ENCODE measurements around the gene CEBPZ.
"Not testable (repeated sequence)": the region's sequence is repeated elsewhere in the genome, so short reads cannot be mapped to it uniquely, and the experiment has no call there.

The CEBPZ gene

DNA sequence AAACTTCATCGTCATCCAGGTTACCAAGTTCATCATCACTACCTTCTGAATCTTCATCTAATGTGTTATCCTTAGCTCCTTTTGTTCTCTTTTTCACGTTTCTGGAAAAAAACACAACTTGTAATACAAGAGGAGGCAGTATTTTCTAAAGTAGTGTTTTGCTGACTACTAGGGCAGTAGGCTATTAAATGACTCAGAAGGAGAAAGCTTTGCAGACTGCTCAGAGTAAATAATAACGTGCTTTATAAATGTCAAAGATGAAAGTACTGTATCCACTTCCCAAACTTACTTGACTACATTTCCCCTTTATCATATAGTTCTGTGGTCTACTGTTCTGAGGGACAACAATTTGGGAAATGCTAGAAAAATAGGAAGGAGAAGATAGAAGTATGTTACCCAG, 19.5 kb downstream of the CEBPZ start:
- DNase-seq, result no peak

DNA sequence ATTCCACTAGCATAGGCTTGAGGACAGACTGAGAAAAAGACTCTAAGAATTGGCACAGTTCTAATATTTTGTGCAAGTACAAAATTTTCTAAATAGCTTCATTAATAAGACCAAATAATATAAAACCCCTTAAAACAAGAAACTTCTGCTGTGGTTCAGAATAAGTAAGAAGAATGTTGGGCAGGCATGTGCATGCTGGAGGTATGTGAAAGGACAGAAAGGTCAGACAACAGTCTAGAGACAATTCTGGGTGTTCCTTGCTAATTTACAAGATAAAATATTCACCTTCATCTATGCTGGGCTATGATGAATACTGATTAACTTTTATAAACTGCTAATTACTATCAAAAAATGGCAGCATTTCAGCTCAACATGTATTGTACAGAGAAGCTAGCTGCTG, 20.2 kb downstream of the CEBPZ start:
- DNase-seq, result no peak

DNA sequence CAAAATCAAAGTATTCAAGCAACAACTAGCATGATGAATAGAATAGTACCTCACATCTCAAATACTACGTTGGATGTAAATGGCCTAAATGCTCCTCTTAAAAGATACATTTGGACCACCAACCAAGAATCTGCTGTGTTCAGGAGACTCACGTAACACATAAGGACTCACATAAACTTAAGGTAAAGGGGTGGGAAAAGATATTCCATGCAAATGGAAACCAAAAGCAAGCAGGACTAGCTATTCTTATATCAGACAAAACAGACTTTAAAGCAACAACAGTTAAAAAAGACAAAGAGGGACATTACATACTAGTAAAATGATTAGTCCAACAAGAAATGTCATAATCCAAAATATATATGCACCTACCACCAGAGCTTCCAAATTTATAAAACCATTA, 24.6 kb downstream of the CEBPZ start:
- not testable (repeated sequence) for DNase-seq

DNA sequence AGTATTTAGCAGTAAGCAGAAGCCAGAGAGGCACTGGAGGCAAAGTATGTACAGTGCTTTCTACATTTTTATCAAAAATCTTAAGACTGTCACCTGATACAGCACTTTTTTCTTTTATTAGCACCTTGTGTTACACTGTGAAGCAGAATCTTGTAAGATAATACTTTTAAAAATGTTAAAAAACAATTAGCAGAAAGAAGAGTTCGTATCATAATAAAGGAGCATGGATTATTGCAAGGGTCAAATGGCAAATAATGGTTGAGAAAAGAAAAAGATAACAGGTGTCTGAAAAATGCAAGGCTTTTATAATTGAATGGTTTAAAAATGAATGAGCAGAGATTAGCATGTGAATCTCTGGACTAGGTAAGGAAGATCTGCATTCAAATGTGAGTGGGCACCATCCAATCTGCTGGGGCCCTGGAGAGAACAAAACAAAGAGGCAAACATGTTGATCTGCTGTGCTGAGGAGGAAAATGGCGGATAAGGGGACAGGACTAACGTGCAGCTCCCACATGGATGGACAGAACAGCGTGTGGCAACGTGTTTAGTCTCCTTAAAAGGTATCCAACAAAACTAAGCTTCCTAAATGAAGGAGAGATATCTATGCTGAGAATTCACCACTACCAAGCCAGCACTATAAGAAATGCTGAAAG, 25.6 kb downstream of the CEBPZ start:
- DNase-seq, result no peak

DNA sequence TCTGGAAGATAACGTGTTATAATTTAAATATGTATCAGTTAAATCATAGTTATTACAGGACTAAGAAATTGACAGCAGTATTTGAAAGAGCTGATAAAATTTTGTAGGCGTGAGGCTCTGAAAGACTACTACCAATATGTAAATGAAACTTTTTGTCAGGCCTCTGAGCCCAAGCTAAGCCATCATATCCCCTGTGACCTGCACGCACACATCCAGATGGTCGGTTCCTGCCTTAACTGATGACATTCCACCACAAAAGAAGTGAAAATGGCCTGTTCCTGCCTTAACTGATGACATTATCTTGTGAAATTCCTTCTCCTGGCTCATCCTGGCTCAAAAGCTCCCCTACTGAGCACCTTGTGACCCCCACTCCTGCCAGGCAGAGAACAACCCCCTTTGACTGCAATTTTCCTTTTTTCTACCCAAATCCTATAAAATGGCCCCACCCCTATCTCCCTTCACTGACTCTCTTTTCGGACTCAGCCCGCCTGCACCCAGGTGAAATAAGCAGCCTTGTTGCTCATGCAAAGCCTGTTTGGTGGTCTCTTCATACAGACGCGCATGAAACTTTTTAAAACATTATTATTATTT, 26.2 kb downstream of the CEBPZ start:
- DNase-seq, result not testable (repeated sequence)

DNA sequence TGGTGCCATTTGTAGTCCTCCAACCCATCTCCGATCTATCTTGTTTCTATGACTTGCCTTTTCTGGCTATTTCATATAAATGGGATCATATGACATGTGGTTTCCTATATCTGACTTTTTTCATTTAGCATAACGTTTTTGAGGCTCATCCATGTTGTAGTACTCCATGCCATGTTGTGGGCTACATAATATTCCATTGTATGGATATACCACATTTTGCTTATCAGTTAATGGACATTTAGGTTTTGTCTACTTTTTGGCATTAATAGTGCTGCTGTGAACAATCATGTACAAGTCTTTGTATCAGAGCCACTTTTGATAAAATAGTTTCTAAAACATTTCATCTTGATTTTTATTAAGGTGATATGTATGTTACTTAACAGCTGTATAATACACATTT, 27.7 kb downstream of the CEBPZ start:
- DNase-seq, result no peak

DNA sequence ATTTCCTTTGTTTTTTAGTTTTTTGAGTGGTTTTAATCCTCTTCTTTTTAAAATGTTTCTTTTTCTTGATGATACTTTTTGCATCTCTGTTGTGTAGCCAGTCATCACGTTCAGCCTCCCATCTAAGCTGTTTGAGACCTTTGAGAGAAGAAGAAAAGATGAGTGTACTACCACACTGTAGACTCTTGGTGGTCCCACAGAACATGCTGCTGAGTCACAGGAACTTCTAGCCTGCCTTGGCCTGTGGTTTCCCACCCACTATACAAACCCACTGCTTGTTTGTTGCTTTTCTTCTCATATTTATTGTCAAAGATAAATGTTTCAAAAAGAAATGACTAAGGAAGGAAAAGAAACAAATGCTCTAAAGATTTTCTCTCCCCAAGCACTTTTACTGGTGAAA, 29.6 kb downstream of the CEBPZ start:
- no peak for DNase-seq

DNA sequence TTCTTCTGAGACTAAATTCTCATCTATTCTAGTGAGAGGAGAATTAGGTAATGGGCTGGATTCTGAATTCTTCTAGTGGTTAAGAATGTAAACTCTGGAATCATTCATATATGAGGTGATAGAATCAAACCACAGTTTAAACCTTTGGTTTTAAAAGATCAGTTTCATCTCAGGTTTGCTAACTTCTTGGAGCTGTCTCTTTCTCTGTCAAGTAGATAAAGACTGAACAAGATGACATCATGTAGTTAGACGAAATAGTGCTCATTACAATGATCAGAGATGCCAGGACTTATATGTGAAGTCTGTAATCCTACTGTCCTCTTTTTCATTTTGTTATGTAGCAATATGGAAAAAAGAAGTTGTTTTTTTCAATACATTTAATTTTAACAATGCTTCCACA, 30.2 kb downstream of the CEBPZ start:
- DNase-seq, result no peak

DNA sequence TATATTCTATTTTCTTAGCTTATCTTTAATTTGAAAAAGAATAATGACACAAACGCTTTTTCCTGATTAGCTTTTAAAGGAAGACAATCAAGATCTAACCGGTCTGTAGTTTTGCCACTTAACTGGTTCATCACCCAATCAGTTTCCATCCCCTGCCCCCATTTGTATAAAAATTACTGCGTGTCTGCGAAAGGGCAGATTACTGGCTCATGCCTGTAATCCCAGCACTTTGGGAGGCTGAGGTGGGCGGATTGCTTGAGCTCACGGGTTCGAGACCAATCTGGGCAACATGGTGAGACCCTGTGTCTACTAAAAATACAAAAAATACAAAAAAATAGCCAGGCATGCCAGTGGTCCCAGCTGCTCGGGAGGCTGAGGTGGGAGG, 32.7 kb downstream of the CEBPZ start:
- no peak for DNase-seq

DNA sequence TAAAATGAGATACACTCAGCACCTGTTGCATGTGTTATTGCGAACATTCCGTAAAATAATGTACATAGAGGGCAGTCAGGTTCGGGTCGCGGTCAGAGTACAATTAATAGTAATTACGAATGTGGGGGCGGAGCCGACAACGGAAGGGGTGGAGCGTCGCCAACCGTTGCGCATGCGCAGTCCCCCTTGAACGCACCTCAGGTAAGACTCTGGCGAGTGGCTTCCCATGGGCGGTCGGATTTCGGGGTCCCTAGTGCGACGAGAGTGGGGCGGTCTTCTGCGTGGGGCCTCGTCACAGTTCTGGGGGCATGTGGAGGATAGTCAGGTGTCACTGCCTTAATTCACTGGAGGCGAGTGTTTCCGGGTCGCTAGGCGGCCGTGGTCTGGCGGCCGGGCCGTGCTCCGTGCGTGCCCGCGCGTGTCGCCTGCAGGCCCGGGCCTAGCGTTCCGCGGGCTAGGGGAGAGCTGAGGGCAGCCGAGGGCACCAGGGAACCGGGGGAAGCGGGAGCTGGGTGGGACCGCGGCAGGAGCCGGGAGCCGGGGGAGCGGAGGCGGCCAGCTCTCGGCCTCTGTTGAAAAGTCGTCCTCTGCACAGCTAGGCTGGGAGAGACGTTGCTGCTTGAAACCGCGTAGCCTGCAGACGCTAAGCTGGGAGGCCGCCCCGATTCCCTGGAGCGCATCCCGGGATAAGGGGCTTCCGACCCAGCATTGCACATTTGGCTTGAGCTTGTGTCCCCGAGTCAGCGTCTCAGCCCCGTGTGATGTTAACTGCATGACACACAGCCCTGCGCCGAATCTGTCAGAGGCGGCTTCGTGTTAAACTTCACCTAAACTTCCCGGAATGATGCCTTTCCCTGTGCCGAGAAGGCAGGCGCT, 34.8 kb downstream of the CEBPZ start, which contains the start of gene CEBPZOS:
Gene CEBPZOS (plus strand): TSS at position 177 of the 876 bp plus-strand sequence. CDS start 3,209 bp downstream, outside the sequence.
- DNase-seq, result peak; percentile 74

DNA sequence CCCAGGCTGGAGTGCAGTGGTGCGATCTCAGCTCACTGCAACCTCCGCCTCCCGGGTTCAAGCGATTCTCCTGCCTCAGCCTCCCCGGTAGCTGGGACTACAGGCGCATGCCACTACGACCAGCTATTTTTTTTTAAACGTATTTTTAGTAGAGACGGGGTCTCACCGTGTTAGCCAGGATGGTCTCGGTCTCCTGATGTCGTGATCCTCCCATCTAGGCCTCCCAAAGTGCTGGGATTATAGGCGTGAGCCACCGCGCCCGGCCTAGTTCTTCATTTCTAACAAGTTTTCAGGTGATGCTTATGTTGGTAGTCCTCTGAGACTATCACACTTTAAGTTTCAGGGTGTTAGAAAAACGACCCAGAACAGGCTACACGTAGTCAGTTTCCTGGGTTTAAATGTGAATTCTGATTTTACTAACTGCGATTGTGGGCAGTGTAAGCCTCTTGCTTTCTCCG, 35.5 kb downstream of the CEBPZ start:
- not testable (repeated sequence) for DNase-seq

DNA sequence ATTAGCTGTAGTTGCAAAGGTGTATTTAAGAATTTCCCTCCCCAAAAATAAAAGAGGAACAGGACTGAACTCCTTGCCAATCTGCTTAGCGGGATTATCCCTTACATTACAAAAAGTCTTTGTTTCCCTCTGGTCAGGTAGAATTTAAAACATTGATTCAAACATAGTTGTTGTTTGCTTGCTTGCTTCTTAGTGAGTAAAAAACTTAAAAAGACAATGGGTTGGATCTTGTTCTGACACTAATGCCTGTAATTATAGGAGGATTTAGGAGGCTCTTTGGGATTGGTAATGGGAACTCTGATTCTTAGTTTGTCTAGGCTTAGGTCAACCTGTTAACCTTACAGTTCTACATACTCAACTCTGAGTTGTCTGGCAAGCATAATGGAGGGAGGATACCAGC, 38.8 kb downstream of the CEBPZ start:
- DNase-seq, result no peak

DNA sequence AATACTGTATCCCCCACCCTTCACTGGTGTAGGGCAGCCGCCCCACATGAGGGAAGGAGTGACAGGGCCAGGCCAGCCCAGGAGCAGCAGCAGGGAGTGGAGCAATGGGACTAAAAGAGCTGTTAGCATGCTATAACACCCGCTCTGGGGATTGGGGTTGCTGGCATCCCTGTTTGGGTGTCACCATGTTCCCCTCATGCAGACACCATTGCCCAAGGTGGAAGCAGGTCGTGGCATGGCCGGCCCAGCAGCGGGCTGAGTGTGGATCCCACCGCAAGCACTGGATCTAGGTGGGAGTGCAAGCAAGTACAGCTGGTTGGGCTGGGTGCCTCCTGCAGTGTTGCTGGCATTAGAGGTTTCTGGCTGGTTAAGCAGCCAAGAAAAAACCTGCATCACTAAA, 39.6 kb downstream of the CEBPZ start:
- no peak for DNase-seq

DNA sequence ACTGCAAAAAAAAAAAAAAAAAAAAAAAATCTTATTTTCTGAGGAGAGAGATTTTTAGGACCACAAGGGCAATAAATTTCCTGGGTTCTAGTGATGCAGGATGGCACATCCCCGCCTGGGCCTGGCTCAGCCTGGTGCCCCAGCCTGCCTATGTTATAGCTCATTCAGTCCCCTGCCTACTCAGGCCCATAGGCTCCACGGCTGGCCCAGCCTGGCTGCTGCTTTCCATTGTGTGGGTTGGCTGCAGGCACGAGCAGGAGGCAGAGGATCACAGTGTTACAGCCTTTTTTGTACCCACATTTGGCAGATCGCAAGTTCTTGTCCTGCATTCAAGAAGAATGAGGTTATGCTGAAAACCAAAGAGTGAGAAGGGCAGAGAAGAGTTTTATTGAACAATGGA, 40.1 kb downstream of the CEBPZ start:
- no peak for DNase-seq

DNA sequence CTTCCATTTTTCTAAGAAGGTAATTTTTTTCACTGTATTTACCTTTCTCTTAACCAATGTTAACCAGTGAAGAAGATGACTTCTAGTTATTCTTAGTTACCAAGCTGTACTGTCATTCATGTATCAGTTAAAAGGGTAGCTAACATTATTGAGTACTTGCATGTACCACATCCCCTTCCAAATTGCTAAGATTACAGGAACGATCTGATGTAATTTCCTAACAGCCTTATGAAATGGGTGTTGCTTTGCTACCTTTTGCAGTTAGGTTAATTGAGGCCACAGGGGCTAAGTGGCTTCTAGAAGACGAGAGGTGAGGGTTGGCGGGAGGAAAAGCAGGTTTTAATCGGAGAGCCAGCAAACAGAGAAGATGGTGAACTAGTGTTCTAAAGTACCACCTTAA, 41.1 kb downstream of the CEBPZ start:
- DNase-seq, result no peak

DNA sequence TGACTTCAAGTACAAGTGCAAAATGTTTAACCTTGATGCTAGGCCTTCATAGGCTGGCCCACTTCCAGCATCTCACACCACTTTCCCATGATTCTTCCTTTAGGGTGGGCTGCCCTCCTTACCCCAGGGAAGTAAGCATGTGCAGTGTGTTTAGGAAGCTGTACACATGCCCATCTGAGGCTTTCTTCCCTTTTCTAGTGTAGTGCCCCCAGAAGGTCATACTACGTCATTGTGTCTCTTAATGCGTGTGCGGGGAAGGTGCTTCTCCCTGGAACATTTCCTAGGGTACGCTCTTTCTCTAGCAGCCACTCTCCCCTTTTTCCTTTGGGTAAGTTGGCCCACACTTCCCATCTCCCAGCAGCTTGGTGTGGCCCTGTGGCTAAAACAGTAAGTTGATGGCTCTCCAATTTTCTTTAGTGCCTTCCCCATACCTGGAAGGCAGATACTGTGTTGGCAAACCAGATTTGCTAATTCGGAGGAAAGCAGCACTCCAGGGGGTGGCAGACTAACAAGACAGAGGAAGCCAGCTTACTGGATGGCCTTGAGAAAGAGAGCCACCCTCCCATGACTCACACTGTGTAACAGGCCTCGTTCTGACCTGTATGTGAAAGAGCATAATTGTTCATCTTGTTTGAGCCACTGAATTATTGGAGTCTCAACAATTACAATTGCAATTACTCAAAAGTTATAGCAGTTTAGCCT, 41.8 kb downstream of the CEBPZ start:
- DNase-seq, result no peak

DNA sequence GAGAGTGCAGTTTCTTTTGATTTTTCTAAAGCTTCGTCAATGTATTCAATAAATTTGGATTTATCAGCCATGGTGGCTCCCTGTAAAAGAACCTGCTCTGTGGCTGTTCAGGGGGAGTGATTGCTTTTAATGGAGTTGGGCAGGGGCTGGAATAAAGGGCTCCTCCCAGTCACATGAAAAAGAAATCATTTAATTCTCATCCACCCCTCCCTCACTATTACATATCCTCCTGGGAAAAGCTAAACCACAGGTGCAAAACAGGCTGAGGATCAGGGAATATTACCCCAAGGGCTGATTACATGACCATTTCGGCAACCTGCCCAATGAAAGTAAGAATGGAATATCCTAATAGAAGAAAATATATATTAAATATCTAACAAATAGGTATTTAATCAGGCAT, 42.8 kb downstream of the CEBPZ start, which contains the start of gene SULT6B1:
Gene SULT6B1 (minus strand): TSS at position 101 of the 400 bp plus-strand sequence. CDS start 30 bp downstream, at position 71.
- no peak for DNase-seq

DNA sequence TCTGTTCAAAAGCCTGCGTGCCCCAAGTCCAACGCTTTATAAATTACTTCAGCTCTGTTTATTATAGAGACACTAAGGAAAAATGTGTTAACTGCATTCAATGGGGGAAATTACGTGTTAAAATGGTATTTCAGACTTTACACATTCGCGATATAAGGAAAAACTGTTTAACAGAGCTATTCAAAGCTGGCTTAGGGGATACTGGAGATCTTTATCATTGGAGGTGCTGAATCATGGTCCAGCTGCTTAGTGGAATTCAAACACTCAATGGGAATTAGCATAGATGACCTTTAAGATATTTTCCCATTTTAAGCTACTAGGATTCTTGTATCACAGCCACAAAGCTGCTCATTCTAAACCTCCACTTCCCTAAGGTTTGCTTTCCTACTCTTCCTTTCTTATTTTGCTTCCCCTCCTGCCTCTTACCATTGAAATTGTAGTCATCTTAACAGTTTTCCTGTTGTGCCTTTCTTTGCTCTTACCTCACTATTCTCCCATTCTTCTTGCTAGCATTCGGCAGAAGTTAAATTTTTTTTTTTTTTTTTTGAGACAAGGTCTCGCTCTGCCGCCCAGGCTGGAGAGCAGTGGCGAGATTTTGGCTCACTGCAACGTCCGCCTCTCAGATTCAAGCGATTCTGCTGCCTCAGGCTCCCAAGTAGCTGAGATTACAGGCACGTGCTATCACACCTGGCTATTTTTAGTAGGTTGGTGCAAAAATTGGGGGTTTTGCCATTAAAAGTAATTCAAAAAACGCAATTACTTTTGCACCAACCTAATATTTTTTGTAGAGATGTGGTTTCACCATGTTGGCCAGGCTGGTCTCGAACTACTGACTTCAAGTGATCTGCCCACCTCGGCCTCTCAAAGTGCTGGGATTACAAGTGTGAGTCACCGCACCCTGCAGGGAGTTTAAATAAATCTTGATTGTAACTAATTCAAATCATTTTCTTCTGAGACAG, 49.4 kb downstream of the CEBPZ start:
- no peak for DNase-seq

DNA sequence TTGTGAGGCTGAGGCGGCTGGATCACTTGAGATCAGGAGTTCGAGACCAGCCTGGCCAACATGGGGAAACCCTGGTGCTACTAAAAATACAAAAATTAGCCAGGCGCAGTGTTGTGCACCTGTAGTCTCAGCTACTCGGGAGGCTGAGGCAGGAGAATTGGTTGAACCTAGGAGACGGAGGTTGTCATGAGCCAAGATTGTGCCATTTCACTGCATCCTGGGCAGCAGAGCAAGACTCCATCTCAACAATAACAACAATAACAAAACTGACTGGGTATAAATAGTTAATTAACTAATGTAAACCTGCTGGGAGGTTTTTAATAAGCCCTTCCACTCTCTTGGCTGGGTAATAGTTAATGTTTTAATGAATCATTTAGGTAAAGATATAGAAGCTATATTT, 50.8 kb downstream of the CEBPZ start:
- no peak for DNase-seq

DNA sequence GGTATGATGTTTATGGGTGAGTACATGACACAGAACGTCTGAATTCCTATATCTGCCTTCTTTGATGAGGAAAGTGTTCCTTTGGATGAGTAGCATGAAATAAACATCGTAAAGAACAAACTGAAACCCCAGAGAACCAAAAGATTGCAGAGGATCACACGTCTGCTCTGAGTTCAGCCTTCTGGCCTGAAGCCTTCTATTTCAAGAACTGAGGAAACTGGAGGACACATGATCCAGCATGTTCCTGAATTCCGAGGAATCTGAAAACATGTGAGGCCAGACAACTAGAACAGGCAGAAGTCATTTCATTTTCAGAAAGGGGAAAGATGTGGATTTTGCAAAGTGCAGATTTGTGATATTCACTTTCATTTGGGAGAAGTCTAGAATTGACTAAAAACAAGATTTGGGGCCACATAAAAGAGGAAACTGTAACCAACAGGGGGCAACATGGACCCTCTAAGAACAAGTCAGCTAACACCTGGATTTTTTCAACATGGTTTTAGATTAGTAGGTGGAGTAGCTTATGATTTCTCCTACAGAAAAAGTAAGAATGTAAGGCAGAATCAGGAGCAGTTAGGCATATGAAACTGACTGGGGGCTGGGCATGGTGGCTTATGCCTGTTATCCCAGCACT, 51.3 kb downstream of the CEBPZ start:
- no peak for DNase-seq

DNA sequence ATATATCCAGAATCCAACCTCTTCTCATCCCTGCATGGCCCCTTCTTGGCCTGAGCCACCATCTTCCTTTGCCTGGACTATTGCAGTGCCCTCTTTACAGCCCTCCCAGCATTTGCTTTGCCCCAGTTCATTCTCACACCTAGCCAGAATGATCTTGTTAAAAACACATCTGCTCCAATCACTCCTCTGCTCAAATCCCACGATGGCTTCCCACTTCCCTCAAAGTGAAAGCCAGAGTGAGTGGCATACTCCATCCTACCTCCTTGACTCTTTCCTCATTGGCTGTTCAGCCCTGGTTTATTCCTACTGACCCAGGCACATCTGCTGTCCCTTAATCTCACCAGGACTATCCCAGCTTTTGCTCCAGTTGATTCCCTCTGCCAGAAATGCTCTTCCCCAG, 57.7 kb downstream of the CEBPZ start:
- no peak for DNase-seq

DNA sequence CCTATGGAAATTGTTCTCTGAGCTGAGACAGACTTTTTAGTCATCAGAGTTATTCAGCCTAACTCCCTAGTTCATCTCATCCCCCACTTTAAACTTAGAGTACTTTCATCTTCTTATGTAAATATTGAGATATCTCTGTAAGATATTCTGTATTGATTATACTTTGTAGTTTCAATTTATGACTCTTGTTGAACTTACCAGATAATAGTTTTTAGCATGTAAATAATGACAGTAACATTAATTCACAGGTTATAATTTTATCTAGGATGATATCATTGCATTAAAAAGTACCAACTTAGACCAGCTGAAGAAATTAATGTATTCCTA, 59.8 kb downstream of the CEBPZ start:
- DNase-seq, result no peak

Data from NCI-H345 (cell line).